Measurements from ENCODE around the gene CDKL5.

CDKL5 gene

GRCh38 chrX:18461431-18461830 is 36.0 kb downstream of the CDKL5 start:
- no peak for DNase-seq

- DNase-seq = no peak
Observed at GRCh38 chrX:18464499-18464898, 39.1 kb downstream of the CDKL5 start.

- no peak for DNase-seq
Observed at GRCh38 chrX:18465051-18465450, 39.6 kb downstream of the CDKL5 start.

GRCh38 chrX:18468599-18468998 is 43.2 kb downstream of the CDKL5 start:
- no peak for DNase-seq

- DNase-seq = no peak
Observed at GRCh38 chrX:18471296-18471695, 45.9 kb downstream of the CDKL5 start.

- no peak for DNase-seq
Observed at GRCh38 chrX:18490806-18491555, 65.6 kb downstream of the CDKL5 start.

GRCh38 chrX:18491587-18492340 is 66.4 kb downstream of the CDKL5 start:
- no peak for DNase-seq

GRCh38 chrX:18534949-18535348 is 109.5 kb downstream of the CDKL5 start:
- no peak for DNase-seq

GRCh38 chrX:18537068-18537467 is 111.7 kb downstream of the CDKL5 start:
- no peak for DNase-seq

- DNase-seq = no peak
Observed at GRCh38 chrX:18537524-18537923, 112.1 kb downstream of the CDKL5 start.

- no peak for DNase-seq
Observed at GRCh38 chrX:18542131-18542530, 116.7 kb downstream of the CDKL5 start.

- DNase-seq = no peak
Observed at GRCh38 chrX:18542905-18543304, 117.5 kb downstream of the CDKL5 start.

GRCh38 chrX:18543738-18544137 is 118.3 kb downstream of the CDKL5 start:
- no peak for DNase-seq

- DNase-seq = no peak
Observed at GRCh38 chrX:18545771-18546170, 120.4 kb downstream of the CDKL5 start.

GRCh38 chrX:18548996-18549395 is 123.6 kb downstream of the CDKL5 start:
- DNase-seq = no peak

- DNase-seq = no peak
Observed at GRCh38 chrX:18549643-18550042, 124.2 kb downstream of the CDKL5 start.

GRCh38 chrX:18557879-18558278 is 132.5 kb downstream of the CDKL5 start:
- DNase-seq = no peak

- DNase-seq = no peak
Observed at GRCh38 chrX:18558799-18559198, 133.4 kb downstream of the CDKL5 start.

- no peak for DNase-seq
Observed at GRCh38 chrX:18561020-18561419, 135.6 kb downstream of the CDKL5 start.

GRCh38 chrX:18565727-18566126 is 140.3 kb downstream of the CDKL5 start:
- DNase-seq = no peak

- no peak for DNase-seq
Observed at GRCh38 chrX:18566748-18567147, 141.3 kb downstream of the CDKL5 start.

GRCh38 chrX:18573556-18573955 is 148.1 kb downstream of the CDKL5 start:
- no peak for DNase-seq

- no peak for DNase-seq
Observed at GRCh38 chrX:18574591-18574990, 149.2 kb downstream of the CDKL5 start.

- no peak for DNase-seq
Observed at GRCh38 chrX:18575744-18576143, 150.3 kb downstream of the CDKL5 start.

- no peak for DNase-seq
Observed at GRCh38 chrX:18577400-18577799, 152.0 kb downstream of the CDKL5 start.
